B cell (primary cell): ENCODE results near the gene RANBP3.

ENCODE experiments used
- CTCF ChIP-seq: fragments of 200-600 bp; IDR thresholded peaks from one replicate; pipeline ENCODE4 v1.8.0; 2022; ENCODE audit warnings: antibody characterized with exemption, mild to moderate bottlenecking
- EZH2 ChIP-seq: IDR thresholded peaks from 2 replicates; pipeline ENCODE4 v1.6.1; 2012; ENCODE audit warnings: borderline replicate concordance, low read depth, mild to moderate bottlenecking, moderate library complexity, low read length; ENCODE audit not compliant: insufficient read depth, poor library complexity, severe bottlenecking

- TF ChIP-seq CTCF, result no peak
- no peak for TF ChIP-seq EZH2
These were observed 11.6 kb upstream of the RANBP3 start for GRCh38 chr19:5989388-5990074.
